NB4 (cell line): ENCODE data around the gene MTHFD1L.

Experiments
- MAX ChIP-seq: IDR thresholded peaks from 2 replicates; pipeline ENCODE4 v1.6.1; 2011; ENCODE audit warnings: low read depth, low read length
- POLR2A ChIP-seq: IDR thresholded peaks from 2 replicates; pipeline ENCODE4 v1.6.1; 2011; ENCODE audit warnings: mild to moderate bottlenecking; ENCODE audit not compliant: insufficient read length; ENCODE audit errors: extremely low read depth
- TF ChIP-seq, protein P1 (sequence below): IDR thresholded peaks from one replicate; pipeline ENCODE4 v1.5.1; 2012; ENCODE audit warnings: low read depth, low read length

GRCh38 chr6:151029970-151030369 is 164.5 kb downstream of the MTHFD1L start:
- TF ChIP-seq, protein P1, sequence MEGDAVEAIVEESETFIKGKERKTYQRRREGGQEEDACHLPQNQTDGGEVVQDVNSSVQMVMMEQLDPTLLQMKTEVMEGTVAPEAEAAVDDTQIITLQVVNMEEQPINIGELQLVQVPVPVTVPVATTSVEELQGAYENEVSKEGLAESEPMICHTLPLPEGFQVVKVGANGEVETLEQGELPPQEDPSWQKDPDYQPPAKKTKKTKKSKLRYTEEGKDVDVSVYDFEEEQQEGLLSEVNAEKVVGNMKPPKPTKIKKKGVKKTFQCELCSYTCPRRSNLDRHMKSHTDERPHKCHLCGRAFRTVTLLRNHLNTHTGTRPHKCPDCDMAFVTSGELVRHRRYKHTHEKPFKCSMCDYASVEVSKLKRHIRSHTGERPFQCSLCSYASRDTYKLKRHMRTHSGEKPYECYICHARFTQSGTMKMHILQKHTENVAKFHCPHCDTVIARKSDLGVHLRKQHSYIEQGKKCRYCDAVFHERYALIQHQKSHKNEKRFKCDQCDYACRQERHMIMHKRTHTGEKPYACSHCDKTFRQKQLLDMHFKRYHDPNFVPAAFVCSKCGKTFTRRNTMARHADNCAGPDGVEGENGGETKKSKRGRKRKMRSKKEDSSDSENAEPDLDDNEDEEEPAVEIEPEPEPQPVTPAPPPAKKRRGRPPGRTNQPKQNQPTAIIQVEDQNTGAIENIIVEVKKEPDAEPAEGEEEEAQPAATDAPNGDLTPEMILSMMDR: no peak
- TF ChIP-seq POLR2A (no peak), MAX (no peak)
